GM19395 (cell line): ENCODE measurements around the gene DPH7.
A peak's percentile ranks its signal among the peaks of the same experiment; 100 is the strongest.
"Not testable (repeated sequence)": the region's sequence is repeated elsewhere in the genome, so short reads cannot be mapped to it uniquely, and the experiment has no call there.

Experiments used
- ATAC-seq: cut with Tn5 transposase; IDR thresholded peaks from one replicate; pipeline ENCODE4 v1.9.1; 2021; ENCODE audit warnings: mild to moderate bottlenecking, moderate library complexity; ENCODE audit not compliant: unreplicated experiment

Gene DPH7

GRCh38 chr9:137578518-137579258 lies at the start of gene DPH7:
DPH7 (minus strand) TSS chr9:137578925; CDS start chr9:137578777, 148 bp downstream.
- peak; percentile 85 for ATAC-seq

GRCh38 chr9:137627406-137627805 lies 48.7 kb upstream of the DPH7 start:
- not testable (repeated sequence) for ATAC-seq

- ATAC-seq, result no peak
Measured at GRCh38 chr9:137626464-137626863, 47.7 kb upstream of the DPH7 start.

- ATAC-seq, result not testable (repeated sequence)
Measured at GRCh38 chr9:137622211-137622610, 43.5 kb upstream of the DPH7 start.

- ATAC-seq, result no peak
Measured at GRCh38 chr9:137621131-137621757, 42.5 kb upstream of the DPH7 start.

- no peak for ATAC-seq
Measured at GRCh38 chr9:137620581-137620980, 41.9 kb upstream of the DPH7 start.

GRCh38 chr9:137620048-137620405 lies 41.3 kb upstream of the DPH7 start:
- no peak for ATAC-seq

- no peak for ATAC-seq
Measured at GRCh38 chr9:137619240-137620047, 40.7 kb upstream of the DPH7 start.

- peak; percentile 63 for ATAC-seq
Measured at GRCh38 chr9:137618105-137619067, 39.7 kb upstream of the DPH7 start, which contains the start of gene EHMT1. EHMT1 (plus strand) TSS chr9:137619005; CDS start chr9:137619029, 24 bp downstream.

- no peak for ATAC-seq
Measured at GRCh38 chr9:137615387-137615871, 36.7 kb upstream of the DPH7 start.

GRCh38 chr9:137614631-137615386 lies 36.1 kb upstream of the DPH7 start:
- no peak for ATAC-seq

GRCh38 chr9:137613738-137614523 lies 35.2 kb upstream of the DPH7 start:
- ATAC-seq, result no peak

- ATAC-seq, result no peak
Measured at GRCh38 chr9:137613259-137613658, 34.5 kb upstream of the DPH7 start.

- ATAC-seq, result no peak
Measured at GRCh38 chr9:137612741-137613142, 34.0 kb upstream of the DPH7 start.

GRCh38 chr9:137611623-137612609 lies 33.2 kb upstream of the DPH7 start:
- no peak for ATAC-seq

GRCh38 chr9:137610944-137611343 lies 32.2 kb upstream of the DPH7 start:
- ATAC-seq, result no peak

- ATAC-seq, result no peak
Measured at GRCh38 chr9:137607141-137607857, 28.6 kb upstream of the DPH7 start.
